OCI-LY3 (cell line): Measurements from ENCODE around the gene LY9.
A peak's percentile ranks its signal among the peaks of the same experiment; 100 is the strongest.

Source experiments
- H2AFZ ChIP-seq: fragments of 200-600, 300-600 bp; shearing (Covaris generic); 2 replicates; pipeline ENCODE4 v1.6.0; 2014; ENCODE audit warnings: antibody characterized with exemption, low read depth, low read length
- H3K27ac ChIP-seq: fragments of 200-600, 300-600 bp; sonication (generic); 2 replicates; pipeline ENCODE4 v1.5.1; 2014; ENCODE audit warnings: mild to moderate bottlenecking, low read length, moderate library complexity, mixed read lengths
- H3K27me3 ChIP-seq: fragments of 200-600, 300-600 bp; sonication (generic); 2 replicates; pipeline ENCODE4 v1.6.1; 2014; ENCODE audit warnings: low read depth, low read length, mixed read lengths
- H3K36me3 ChIP-seq: fragments of 200-600, 300-600 bp; sonication (generic); replicated peaks from 2 replicates; pipeline ENCODE3; 2014; ENCODE audit warnings: low read depth, low read length, mixed read lengths
- H3K4me1 ChIP-seq: fragments of 300-600, 200-600 bp; sonication (generic); 2 replicates; pipeline ENCODE4 v1.6.1; 2014; ENCODE audit warnings: low read length, mixed read lengths
- H3K4me2 ChIP-seq: fragments of 200-600, 300-600 bp; sonication (generic); 2 replicates; pipeline ENCODE4 v1.6.1; 2014; ENCODE audit warnings: low read length, mixed read lengths
- H3K4me3 ChIP-seq: fragments of 300-600, 200-600 bp; sonication (generic); 2 replicates; pipeline ENCODE4 v1.5.1; 2014; ENCODE audit warnings: antibody characterized with exemption, mild to moderate bottlenecking, low read length, moderate library complexity
- H3K79me2 ChIP-seq: fragments of 300-600, 200-600 bp; shearing (Covaris generic); 2 replicates; pipeline ENCODE4 v1.6.1; 2014; ENCODE audit warnings: mild to moderate bottlenecking, low read length, mixed read lengths
- H3K9ac ChIP-seq: fragments of 300-600, 200-600 bp; shearing (Covaris generic); 2 replicates; pipeline ENCODE4 v1.6.0; 2014; ENCODE audit warnings: mild to moderate bottlenecking, low read length, moderate library complexity
- H3K9me3 ChIP-seq: fragments of 200-600, 300-600 bp; shearing (Covaris generic); 2 replicates; pipeline ENCODE4 v1.6.1; 2014; ENCODE audit warnings: low read length, mixed read lengths; ENCODE audit not compliant: insufficient read depth
- H4K20me1 ChIP-seq: fragments of 200-600, 300-600 bp; sonication (generic); 2 replicates; pipeline ENCODE4 v1.6.1; 2016; ENCODE audit warnings: low read length, mixed read lengths; ENCODE audit not compliant: insufficient read depth
- CTCF ChIP-seq: fragments of 200-600, 300-600 bp; sonication (generic); IDR thresholded peaks from 2 replicates; pipeline ENCODE4 v1.5.1; 2014; ENCODE audit warnings: antibody characterized with exemption, low read length, low read depth
- EZH2phosphoT487 ChIP-seq: fragments of 200-600 bp; shearing (Covaris generic); IDR thresholded peaks from 2 replicates; pipeline ENCODE4 v1.6.1; 2018; ENCODE audit warnings: antibody characterized with exemption, mixed run types, low read depth

LY9 gene

GRCh38 chr1:160795951-160796383 is at the start of gene LY9:
Gene LY9, plus strand, starts transcription at chr1:160796174. Its CDS starts 14 bp downstream, at chr1:160796188.
- Histone ChIP-seq H3K79me2 (no peaks in the 10 kb centered on the region), H3K4me1 (peaks cover 36% of the 10 kb centered on the region), H3K27me3 (no peaks in the 10 kb centered on the region), H3K9ac (no peak within 1 kb of the TSS), H3K4me3 (peak within 1 kb of the TSS; percentile 28), H2AFZ (peak within 1 kb of the TSS; percentile 67), H3K27ac (peak within 1 kb of the TSS; percentile 39), H4K20me1 (no peaks in the 10 kb centered on the region), H3K36me3 (no peaks in the 10 kb centered on the region), H3K9me3 (peaks cover 5% of the 10 kb centered on the region; the same call in 1 of the 2 replicates), H3K4me2 (peak within 1 kb of the TSS; percentile 49)
- TF ChIP-seq CTCF (no peak), EZH2phosphoT487 (no peak)

GRCh38 chr1:160746836-160747500 is 49.0 kb upstream of the LY9 start:
- Histone ChIP-seq H3K4me2 (no peak overlapping the region), H3K79me2 (peaks cover 40% of the 10 kb centered on the region), H2AFZ (no peak overlapping the region), H3K36me3 (peaks cover 52% of the 10 kb centered on the region), H3K9ac (no peak overlapping the region), H3K27me3 (no peaks in the 10 kb centered on the region), H3K4me1 (peaks cover 56% of the 10 kb centered on the region), H4K20me1 (peaks cover 16% of the 10 kb centered on the region; the same call in 1 of the 2 replicates), H3K4me3 (no peak overlapping the region), H3K9me3 (no peaks in the 10 kb centered on the region), H3K27ac (no peak overlapping the region)
- TF ChIP-seq EZH2phosphoT487 (no peak), CTCF (no peak)

GRCh38 chr1:160747717-160748116 is 48.3 kb upstream of the LY9 start:
- no peak for TF ChIP-seq EZH2phosphoT487
- no peak for TF ChIP-seq CTCF
- peaks cover 51% of the 10 kb centered on the region for H3K36me3 ChIP-seq
- no peak overlapping the region for H2AFZ ChIP-seq
- H3K4me3 ChIP-seq = no peak overlapping the region
- H4K20me1 ChIP-seq = peaks cover 16% of the 10 kb centered on the region; the same call in 1 of the 2 replicates
- H3K4me1 ChIP-seq = peaks cover 49% of the 10 kb centered on the region
- peaks cover 33% of the 10 kb centered on the region for H3K79me2 ChIP-seq
- H3K27me3 ChIP-seq = no peaks in the 10 kb centered on the region
- H3K9ac ChIP-seq = no peak overlapping the region
- no peak overlapping the region for H3K27ac ChIP-seq
- no peak overlapping the region for H3K4me2 ChIP-seq
- no peaks in the 10 kb centered on the region for H3K9me3 ChIP-seq

- H3K4me1 ChIP-seq = peaks cover 43% of the 10 kb centered on the region
- H3K9me3 ChIP-seq = no peaks in the 10 kb centered on the region
- TF ChIP-seq CTCF (peak; percentile 69), EZH2phosphoT487 (no peak)
- peaks cover 13% of the 10 kb centered on the region; the same call in 1 of the 2 replicates for H4K20me1 ChIP-seq
- no peak overlapping the region for H3K4me3 ChIP-seq
- H3K4me2 ChIP-seq = no peak overlapping the region
- no peak overlapping the region for H3K27ac ChIP-seq
- no peak overlapping the region for H2AFZ ChIP-seq
- peaks cover 27% of the 10 kb centered on the region for H3K79me2 ChIP-seq
- no peaks in the 10 kb centered on the region for H3K27me3 ChIP-seq
- no peak overlapping the region for H3K9ac ChIP-seq
- H3K36me3 ChIP-seq = peaks cover 51% of the 10 kb centered on the region
These were observed 47.6 kb upstream of the LY9 start for GRCh38 chr1:160748181-160748877.
